ENCODE results near the gene HOXA6. TPM values are rescaled to one million over a fixed set of nuclear protein-coding genes. Genes with fewer than 3 reads are reported as not detected.
A peak's percentile ranks its signal among the peaks of the same experiment; 100 is the strongest.

Gene HOXA6
- total RNA-seq, 1 experiment from 2014 or later = 3.3 TPM

DNA sequence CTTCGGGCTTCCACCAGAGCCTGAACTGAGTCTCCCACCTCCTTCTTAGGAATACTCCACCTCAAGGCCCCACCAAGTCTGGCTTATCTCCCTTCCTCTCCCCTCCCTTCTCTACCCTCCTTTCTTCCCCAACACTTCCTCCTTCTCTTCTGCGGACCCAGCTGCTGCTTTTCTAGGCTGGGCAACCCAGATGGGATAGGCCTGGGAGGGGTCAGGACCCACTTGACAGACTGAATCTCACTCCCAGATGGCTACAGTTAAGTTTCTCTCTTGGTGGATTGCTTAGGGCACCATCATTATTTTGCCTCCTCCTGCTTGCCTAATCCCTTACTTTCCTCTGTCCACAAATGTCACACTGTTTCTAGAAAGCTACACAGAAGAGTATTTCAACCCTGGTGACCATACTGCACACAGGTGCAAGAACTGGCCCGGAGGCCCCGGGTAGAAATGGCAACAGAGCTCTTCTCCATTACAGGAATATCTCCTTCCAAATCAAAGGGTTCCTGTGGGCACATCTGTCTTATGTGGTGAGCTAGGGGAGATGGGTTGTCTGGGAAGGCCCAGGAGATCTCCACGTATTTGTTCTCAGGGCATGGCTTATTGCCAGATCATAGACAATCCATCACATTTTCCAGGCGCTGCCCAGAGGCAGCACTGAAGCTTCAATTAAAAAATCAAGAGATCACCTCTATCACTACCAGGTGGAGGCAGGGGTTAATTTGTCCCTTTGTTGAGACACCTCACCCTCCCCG lies 42.6 kb upstream of the HOXA6 start:
- DNase-seq (ENCODE audit: low read depth, low spot score) (no peak), ATAC-seq (no peak)
- in situ Hi-C loops (cut with HindIII; ENCODE audit: low pct_unique_long_range_greater_than_20kb, low sequenced_read_pairs) = no loop called here
- H3K4me1 ChIP-seq (ENCODE audit: control insufficient read depth, insufficient read depth, low read length) = peaks cover 7% of the 10 kb centered on the region; the same call in 1 of the 2 replicates
- POLR2A ChIA-PET = no interaction called here
- H3K27ac ChIP-seq (ENCODE audit: low read length) = no peak overlapping the region
- no peaks in the 10 kb centered on the region for H3K9me3 ChIP-seq (ENCODE audit: control insufficient read depth, insufficient read depth, low read depth, low read length)
- intact Hi-C loops (cut with micrococcal nuclease; ENCODE audit: unreplicated experiment) = no loop called here
- H3K36me3 ChIP-seq (ENCODE audit: control insufficient read depth, insufficient read depth, low read length) = no peaks in the 10 kb centered on the region
- BruUV-seq (replicated peaks) = no TSS peak
- H3K27me3 ChIP-seq (ENCODE audit: control insufficient read depth, insufficient read depth, low read length) = no peaks in the 10 kb centered on the region
- H3K4me3 ChIP-seq (ENCODE audit: low read depth in 2 of 2, low read length in 2 of 2) = no peak overlapping the region
- TF ChIP-seq, protein P1, sequence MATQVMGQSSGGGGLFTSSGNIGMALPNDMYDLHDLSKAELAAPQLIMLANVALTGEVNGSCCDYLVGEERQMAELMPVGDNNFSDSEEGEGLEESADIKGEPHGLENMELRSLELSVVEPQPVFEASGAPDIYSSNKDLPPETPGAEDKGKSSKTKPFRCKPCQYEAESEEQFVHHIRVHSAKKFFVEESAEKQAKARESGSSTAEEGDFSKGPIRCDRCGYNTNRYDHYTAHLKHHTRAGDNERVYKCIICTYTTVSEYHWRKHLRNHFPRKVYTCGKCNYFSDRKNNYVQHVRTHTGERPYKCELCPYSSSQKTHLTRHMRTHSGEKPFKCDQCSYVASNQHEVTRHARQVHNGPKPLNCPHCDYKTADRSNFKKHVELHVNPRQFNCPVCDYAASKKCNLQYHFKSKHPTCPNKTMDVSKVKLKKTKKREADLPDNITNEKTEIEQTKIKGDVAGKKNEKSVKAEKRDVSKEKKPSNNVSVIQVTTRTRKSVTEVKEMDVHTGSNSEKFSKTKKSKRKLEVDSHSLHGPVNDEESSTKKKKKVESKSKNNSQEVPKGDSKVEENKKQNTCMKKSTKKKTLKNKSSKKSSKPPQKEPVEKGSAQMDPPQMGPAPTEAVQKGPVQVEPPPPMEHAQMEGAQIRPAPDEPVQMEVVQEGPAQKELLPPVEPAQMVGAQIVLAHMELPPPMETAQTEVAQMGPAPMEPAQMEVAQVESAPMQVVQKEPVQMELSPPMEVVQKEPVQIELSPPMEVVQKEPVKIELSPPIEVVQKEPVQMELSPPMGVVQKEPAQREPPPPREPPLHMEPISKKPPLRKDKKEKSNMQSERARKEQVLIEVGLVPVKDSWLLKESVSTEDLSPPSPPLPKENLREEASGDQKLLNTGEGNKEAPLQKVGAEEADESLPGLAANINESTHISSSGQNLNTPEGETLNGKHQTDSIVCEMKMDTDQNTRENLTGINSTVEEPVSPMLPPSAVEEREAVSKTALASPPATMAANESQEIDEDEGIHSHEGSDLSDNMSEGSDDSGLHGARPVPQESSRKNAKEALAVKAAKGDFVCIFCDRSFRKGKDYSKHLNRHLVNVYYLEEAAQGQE (IDR thresholded peaks at IDR 0.05; ENCODE audit: insufficient read depth in 1 of 2, low read depth in 2 of 2, low read length in 1 of 2) = no peak
- TF ChIP-seq SIN3A (IDR thresholded peaks at IDR 0.05; ENCODE audit: borderline replicate concordance, insufficient read depth, low read depth, low read length) = no peak
- TF ChIP-seq POLR2AphosphoS5 (IDR thresholded peaks at IDR 0.05; ENCODE audit: low read depth, low read length) = no peak
- no peak for TF ChIP-seq TCF7L2 (IDR thresholded peaks at IDR 0.05; ENCODE audit: low read depth, low read length)
- no peak for TF ChIP-seq CTCF (IDR thresholded peaks at IDR 0.05)
- CTCF ChIA-PET = no interaction called here

- POLR2A ChIA-PET = no interaction called here
- in situ Hi-C loops (cut with HindIII; ENCODE audit: low pct_unique_long_range_greater_than_20kb, low sequenced_read_pairs) (no loop called here), intact Hi-C loops (cut with micrococcal nuclease; ENCODE audit: unreplicated experiment) (no loop called here)
- DNase-seq (ENCODE audit: low read depth, low spot score) (no peak), ATAC-seq (peak; percentile 11; the same call in 1 of the 2 replicates)
- no peaks in the 10 kb centered on the region for H3K27me3 ChIP-seq (ENCODE audit: control insufficient read depth, insufficient read depth, low read length)
- CTCF ChIA-PET = no interaction called here
- no peaks in the 10 kb centered on the region for H3K9me3 ChIP-seq (ENCODE audit: control insufficient read depth, insufficient read depth, low read depth, low read length)
- H3K36me3 ChIP-seq (ENCODE audit: control insufficient read depth, insufficient read depth, low read length) = no peaks in the 10 kb centered on the region
- no peak for TF ChIP-seq CTCF (IDR thresholded peaks at IDR 0.05)
- TF ChIP-seq TCF7L2 (IDR thresholded peaks at IDR 0.05; ENCODE audit: low read depth, low read length) = no peak
- TF ChIP-seq SIN3A (IDR thresholded peaks at IDR 0.05; ENCODE audit: borderline replicate concordance, insufficient read depth, low read depth, low read length) = no peak
- TF ChIP-seq, protein P1 (IDR thresholded peaks at IDR 0.05; ENCODE audit: insufficient read depth in 1 of 2, low read depth in 2 of 2, low read length in 1 of 2) = no peak
- no peak for TF ChIP-seq POLR2AphosphoS5 (IDR thresholded peaks at IDR 0.05; ENCODE audit: low read depth, low read length)
- H3K4me3 ChIP-seq (ENCODE audit: low read depth in 2 of 2, low read length in 2 of 2) = no peak overlapping the region
- BruUV-seq (replicated peaks) = no TSS peak
- no peak overlapping the region for H3K27ac ChIP-seq (ENCODE audit: low read length)
- H3K4me1 ChIP-seq (ENCODE audit: control insufficient read depth, insufficient read depth, low read length) = peaks cover 7% of the 10 kb centered on the region; the same call in 1 of the 2 replicates
These were observed 41.9 kb upstream of the HOXA6 start for GRCh38 chr7:27189295-27189996.

All from Panc1 (cell line).